Measurements from ENCODE around the gene TRAF7. TPM values are rescaled to one million over a fixed set of nuclear protein-coding genes. Genes with fewer than 3 reads are reported as not detected.

Gene TRAF7
- total and polyA plus RNA-seq, 2 donors: 22.3 to 23.9 TPM

DNA sequence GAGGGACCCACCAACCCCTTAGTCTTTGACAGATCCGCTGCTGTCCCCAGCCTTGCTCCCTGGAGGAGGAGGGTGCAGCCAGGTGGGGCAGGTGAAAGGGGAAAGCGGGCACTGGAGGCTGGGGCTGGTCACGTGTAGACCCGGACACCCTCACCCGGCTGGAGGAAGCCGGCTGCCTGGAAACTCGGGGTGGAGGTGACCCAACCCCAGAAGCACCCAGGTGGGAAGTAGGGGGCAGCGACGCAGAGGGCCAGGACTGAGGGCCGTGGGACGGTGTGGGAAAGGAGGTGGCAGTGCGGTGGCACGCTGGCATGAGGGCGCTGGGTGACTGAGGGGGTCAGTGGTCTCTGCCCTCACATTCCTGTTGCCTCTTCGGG lies 2.7 kb downstream of the TRAF7 start:
- H3K4me3 ChIP-seq (ENCODE audit: low read length in 2 of 2): no peak overlapping the region
- 97% methylated on average over 15 of the region's 15 CpGs for WGBS
- DNase-seq (ENCODE audit: low read depth in 6 of 9, low spot score in 9 of 9): no peak

DNA sequence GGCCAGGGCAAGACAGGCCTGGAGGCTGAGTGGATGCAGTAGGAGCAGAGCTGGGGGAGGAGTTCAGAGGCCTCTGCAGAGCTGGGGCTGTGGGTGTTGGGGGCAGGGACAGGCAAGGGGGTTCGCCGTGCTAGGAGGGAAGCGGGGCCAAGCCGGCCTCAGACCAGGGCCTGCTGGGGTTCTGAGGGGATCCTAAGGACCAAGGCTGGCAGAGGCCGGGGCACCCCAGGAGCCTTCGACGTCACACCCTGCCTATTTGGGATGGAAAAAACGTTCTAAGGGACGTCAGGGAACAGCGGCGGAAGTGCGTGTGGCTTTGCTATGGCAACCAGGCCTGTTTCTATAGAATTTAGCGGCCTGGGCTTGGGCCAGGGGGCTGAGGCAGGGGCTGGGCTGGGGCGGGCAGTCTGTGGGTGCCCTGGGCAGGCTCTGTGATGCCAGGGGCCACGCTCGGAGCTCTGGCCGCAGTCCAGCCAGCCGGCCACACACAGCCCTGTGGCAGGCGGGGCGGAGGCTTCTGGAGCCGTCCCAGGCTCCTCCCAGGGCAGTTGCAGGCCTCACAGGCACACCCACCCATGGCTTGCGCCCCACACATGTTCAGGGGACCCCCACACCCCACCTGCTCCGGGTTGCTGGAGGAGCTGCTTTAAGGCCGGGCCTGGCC lies 3.7 kb downstream of the TRAF7 start:
- H3K4me1 ChIP-seq (ENCODE audit: control insufficient read depth in 2 of 2, insufficient read depth in 2 of 2, low read length in 2 of 2): peaks cover 10 to 22% of the 10 kb centered on the region in 2 donors
- no peak overlapping the region for H3K27ac ChIP-seq (ENCODE audit: low read depth in 1 of 2, low read length in 1 of 2)
- 97% methylated on average over 24 of the region's 24 CpGs for WGBS
- peaks cover 9 to 18% of the 10 kb centered on the region in 2 donors for H3K36me3 ChIP-seq (ENCODE audit: control insufficient read depth in 2 of 2, insufficient read depth in 2 of 2, low read length in 1 of 2)
- no peak for DNase-seq (ENCODE audit: low read depth in 6 of 9, low spot score in 9 of 9)
- no peaks in the 10 kb centered on the region for H3K27me3 ChIP-seq (ENCODE audit: control insufficient read depth in 2 of 2, insufficient read depth in 1 of 2, low read length in 1 of 2)
- peaks cover 0 to 14% of the 10 kb centered on the region in 2 donors for H3K9me3 ChIP-seq (ENCODE audit: control insufficient read depth in 2 of 2, insufficient read depth in 1 of 2, low read length in 1 of 2)
- H3K4me3 ChIP-seq (ENCODE audit: low read length in 2 of 2): no peak overlapping the region

More for the DNA sequence above, 2.7 kb downstream of the TRAF7 start:
- peaks cover 0 to 3% of the 10 kb centered on the region in 2 donors for H3K9me3 ChIP-seq (ENCODE audit: control insufficient read depth in 2 of 2, insufficient read depth in 1 of 2, low read length in 1 of 2)
- no peak overlapping the region for H3K27ac ChIP-seq (ENCODE audit: low read depth in 1 of 2, low read length in 1 of 2)
- peaks cover 19 to 32% of the 10 kb centered on the region in 2 donors for H3K4me1 ChIP-seq (ENCODE audit: control insufficient read depth in 2 of 2, insufficient read depth in 2 of 2, low read length in 2 of 2)
- H3K36me3 ChIP-seq (ENCODE audit: control insufficient read depth in 2 of 2, insufficient read depth in 2 of 2, low read length in 1 of 2): peaks cover 12% of the 10 kb centered on the region in 2 donors
- no peaks in the 10 kb centered on the region for H3K27me3 ChIP-seq (ENCODE audit: control insufficient read depth in 2 of 2, insufficient read depth in 1 of 2, low read length in 1 of 2)

DNA sequence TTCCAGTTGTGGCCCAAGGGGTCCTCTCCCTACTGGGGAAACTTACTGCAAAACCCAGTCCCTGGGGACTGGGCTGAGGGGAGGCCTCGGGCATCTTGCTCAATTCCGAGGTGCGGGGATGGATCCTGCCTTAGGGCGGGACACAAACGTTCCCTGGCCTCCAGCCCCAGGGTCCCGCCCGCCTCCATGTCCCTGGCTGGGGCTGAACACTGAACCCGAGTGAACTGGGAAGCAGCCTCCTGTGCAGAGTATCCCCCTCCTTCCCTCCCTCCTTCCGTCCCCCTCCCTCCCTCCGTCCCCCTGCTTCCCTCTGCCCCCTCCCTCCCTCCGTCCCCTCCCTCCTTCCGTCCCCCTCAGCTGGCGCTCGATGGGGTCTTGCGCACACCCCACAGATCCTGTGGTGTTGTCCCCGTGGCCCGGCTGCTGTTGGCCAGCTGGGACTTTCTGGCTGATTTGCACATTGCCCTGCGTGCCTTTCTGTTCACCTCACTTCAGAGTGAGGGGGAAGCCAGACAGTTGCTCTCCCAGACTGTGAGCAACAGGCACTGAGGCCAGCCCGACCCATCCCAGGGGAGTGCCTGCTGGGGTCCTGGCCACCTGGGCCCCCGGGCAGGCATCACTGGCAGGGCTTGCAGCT lies 5.5 kb downstream of the TRAF7 start:
- Histone ChIP-seq H3K4me3 (ENCODE audit: low read length in 2 of 2) (no peak overlapping the region), H3K27me3 (ENCODE audit: control insufficient read depth in 2 of 2, insufficient read depth in 1 of 2, low read length in 1 of 2) (no peaks in the 10 kb centered on the region), H3K36me3 (ENCODE audit: control insufficient read depth in 2 of 2, insufficient read depth in 2 of 2, low read length in 1 of 2) (peaks cover 14 to 25% of the 10 kb centered on the region in 2 donors), H3K9me3 (ENCODE audit: control insufficient read depth in 2 of 2, insufficient read depth in 1 of 2, low read length in 1 of 2) (peaks cover 0 to 23% of the 10 kb centered on the region in 2 donors), H3K4me1 (ENCODE audit: control insufficient read depth in 2 of 2, insufficient read depth in 2 of 2, low read length in 2 of 2) (peaks cover 6 to 16% of the 10 kb centered on the region in 2 donors), H3K27ac (ENCODE audit: low read depth in 1 of 2, low read length in 1 of 2) (peak overlapping the region in 1 of 2 donors; percentile 17)
- 94% methylated on average over 20 of the region's 20 CpGs for WGBS
- no peak for DNase-seq (ENCODE audit: low read depth in 6 of 9, low spot score in 9 of 9)

DNA sequence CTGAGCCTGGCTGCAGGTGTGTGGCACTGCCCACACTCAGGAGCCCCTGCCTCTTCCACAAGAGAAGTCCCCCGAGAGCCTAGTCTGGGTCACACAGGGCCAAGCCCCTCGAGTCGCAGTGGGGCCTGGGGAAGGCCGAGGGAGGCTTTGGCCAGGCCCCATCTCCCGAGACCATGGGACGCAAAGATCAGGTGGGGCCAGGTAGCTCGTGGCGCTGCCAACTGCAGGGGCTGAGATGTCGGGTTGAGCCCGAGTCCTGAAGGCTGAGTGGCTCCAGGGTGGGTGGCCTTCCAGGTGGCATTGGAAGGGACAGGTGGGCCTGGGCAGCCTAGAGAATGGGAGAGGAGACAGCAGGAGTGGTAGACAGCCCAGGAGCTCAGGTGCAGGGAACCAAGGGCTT lies 6.3 kb downstream of the TRAF7 start:
- peaks cover 0 to 8% of the 10 kb centered on the region in 2 donors for H3K4me1 ChIP-seq (ENCODE audit: control insufficient read depth in 2 of 2, insufficient read depth in 2 of 2, low read length in 2 of 2)
- peaks cover 0 to 23% of the 10 kb centered on the region in 2 donors for H3K9me3 ChIP-seq (ENCODE audit: control insufficient read depth in 2 of 2, insufficient read depth in 1 of 2, low read length in 1 of 2)
- no peak overlapping the region for H3K4me3 ChIP-seq (ENCODE audit: low read length in 2 of 2)
- peaks cover 17 to 33% of the 10 kb centered on the region in 2 donors for H3K36me3 ChIP-seq (ENCODE audit: control insufficient read depth in 2 of 2, insufficient read depth in 2 of 2, low read length in 1 of 2)
- no peaks in the 10 kb centered on the region for H3K27me3 ChIP-seq (ENCODE audit: control insufficient read depth in 2 of 2, insufficient read depth in 1 of 2, low read length in 1 of 2)
- DNase-seq (ENCODE audit: low read depth in 6 of 9, low spot score in 9 of 9): no peak
- 99% methylated on average over 10 of the region's 10 CpGs for WGBS
- no peak overlapping the region for H3K27ac ChIP-seq (ENCODE audit: low read depth in 1 of 2, low read length in 1 of 2)

DNA sequence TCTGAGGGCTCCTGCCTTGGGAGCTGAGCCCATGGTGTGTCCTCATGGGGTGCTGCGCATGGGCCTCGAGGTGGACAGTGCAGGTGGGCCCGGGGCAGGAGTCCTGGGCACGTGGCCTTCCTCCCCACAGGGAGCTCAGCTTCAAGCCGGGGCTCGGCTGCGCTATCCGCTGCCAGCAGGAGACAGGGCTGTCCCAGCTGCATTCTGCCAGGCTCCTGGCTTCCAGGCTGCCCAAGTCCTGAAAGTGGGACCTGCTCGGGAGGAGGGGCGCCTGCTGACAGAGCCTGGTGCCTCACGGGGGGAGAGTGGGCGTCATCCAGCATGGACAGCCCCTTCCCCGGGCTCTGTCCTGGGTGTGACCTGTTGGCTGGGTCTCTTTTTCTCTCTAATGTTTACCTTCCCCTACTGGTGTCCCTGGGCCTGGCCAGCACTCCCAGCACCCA lies 7.1 kb downstream of the TRAF7 start:
- H3K36me3 ChIP-seq (ENCODE audit: control insufficient read depth in 2 of 2, insufficient read depth in 2 of 2, low read length in 1 of 2): peaks cover 25 to 41% of the 10 kb centered on the region in 2 donors
- peak overlapping the region in 1 of 2 donors; percentile 1 for H3K27ac ChIP-seq (ENCODE audit: low read depth in 1 of 2, low read length in 1 of 2)
- DNase-seq (ENCODE audit: low read depth in 6 of 9, low spot score in 9 of 9): no peak
- WGBS: 96% methylated on average over 13 of the region's 13 CpGs
- H3K9me3 ChIP-seq (ENCODE audit: control insufficient read depth in 2 of 2, insufficient read depth in 1 of 2, low read length in 1 of 2): peaks cover 0 to 23% of the 10 kb centered on the region in 2 donors
- no peak overlapping the region for H3K4me3 ChIP-seq (ENCODE audit: low read length in 2 of 2)
- H3K27me3 ChIP-seq (ENCODE audit: control insufficient read depth in 2 of 2, insufficient read depth in 1 of 2, low read length in 1 of 2): no peaks in the 10 kb centered on the region
- peaks cover 0 to 2% of the 10 kb centered on the region in 2 donors for H3K4me1 ChIP-seq (ENCODE audit: control insufficient read depth in 2 of 2, insufficient read depth in 2 of 2, low read length in 2 of 2)

DNA sequence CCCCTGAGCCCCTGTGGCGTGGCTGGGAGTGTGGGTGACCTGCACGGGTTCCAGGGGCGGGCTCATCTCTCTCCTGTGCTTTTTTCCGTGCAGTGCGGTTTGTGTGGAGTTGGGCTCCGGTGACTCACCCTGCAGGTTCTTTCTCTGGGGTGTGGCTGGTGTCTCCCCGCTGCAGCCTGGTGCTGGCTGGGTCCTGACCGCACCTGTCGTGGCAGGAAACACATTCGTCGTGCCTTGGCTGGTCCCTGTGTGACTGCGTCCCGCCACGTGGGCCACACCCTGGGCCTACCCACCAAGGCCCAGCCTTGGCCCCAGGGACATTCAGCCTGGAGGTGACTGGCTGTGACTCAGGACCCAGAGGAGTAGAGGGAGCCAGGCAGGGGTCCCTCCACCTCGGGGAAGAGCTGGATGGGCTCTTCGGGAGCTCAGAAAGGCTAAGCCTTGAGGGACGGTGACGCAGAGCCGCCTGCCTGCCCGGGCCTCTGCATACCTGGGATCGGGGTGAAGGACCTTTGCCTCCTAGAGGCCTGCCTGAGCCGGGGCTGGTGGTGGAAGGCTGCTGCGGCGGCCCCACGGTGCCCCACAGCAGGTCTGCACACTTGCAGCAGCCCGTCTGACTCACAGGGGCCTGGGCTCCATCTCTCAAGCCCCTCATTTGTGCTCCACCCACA lies 7.8 kb downstream of the TRAF7 start:
- H3K9me3 ChIP-seq (ENCODE audit: control insufficient read depth in 2 of 2, insufficient read depth in 1 of 2, low read length in 1 of 2): peaks cover 0 to 23% of the 10 kb centered on the region in 2 donors
- no peaks in the 10 kb centered on the region for H3K27me3 ChIP-seq (ENCODE audit: control insufficient read depth in 2 of 2, insufficient read depth in 1 of 2, low read length in 1 of 2)
- WGBS: 92% methylated on average over 26 of the region's 26 CpGs
- no peak for DNase-seq (ENCODE audit: low read depth in 6 of 9, low spot score in 9 of 9)
- no peak overlapping the region for H3K4me3 ChIP-seq (ENCODE audit: low read length in 2 of 2)
- peaks cover 0 to 2% of the 10 kb centered on the region in 2 donors for H3K4me1 ChIP-seq (ENCODE audit: control insufficient read depth in 2 of 2, insufficient read depth in 2 of 2, low read length in 2 of 2)
- peaks cover 28 to 42% of the 10 kb centered on the region in 2 donors for H3K36me3 ChIP-seq (ENCODE audit: control insufficient read depth in 2 of 2, insufficient read depth in 2 of 2, low read length in 1 of 2)
- H3K27ac ChIP-seq (ENCODE audit: low read depth in 1 of 2, low read length in 1 of 2): no peak overlapping the region

DNA sequence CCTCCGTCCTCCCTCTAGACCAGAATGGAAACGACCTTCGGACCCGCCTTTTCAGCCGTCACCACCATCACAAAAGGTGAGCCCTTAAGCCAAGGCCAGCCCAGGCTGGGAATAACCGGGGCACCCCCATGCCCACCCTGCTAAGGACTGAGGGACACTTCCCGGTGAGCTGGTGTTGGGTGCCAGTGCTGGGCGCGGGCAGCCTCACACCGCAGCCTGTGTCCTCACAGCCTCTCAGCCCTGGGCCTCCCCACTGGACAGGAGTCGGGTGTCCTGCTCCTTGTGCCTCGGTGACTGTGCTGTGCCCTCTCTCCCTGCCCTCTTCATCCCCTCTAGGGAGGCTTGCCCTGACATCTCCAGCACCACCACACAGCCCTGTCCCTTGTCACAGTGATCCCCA lies 10.3 kb downstream of the TRAF7 start:
- H3K4me1 ChIP-seq (ENCODE audit: control insufficient read depth in 2 of 2, insufficient read depth in 2 of 2, low read length in 2 of 2): no peaks in the 10 kb centered on the region
- 97% methylated on average over 12 of the region's 12 CpGs for WGBS
- H3K9me3 ChIP-seq (ENCODE audit: control insufficient read depth in 2 of 2, insufficient read depth in 1 of 2, low read length in 1 of 2): peaks cover 0 to 23% of the 10 kb centered on the region in 2 donors
- H3K27me3 ChIP-seq (ENCODE audit: control insufficient read depth in 2 of 2, insufficient read depth in 1 of 2, low read length in 1 of 2): no peaks in the 10 kb centered on the region
- H3K4me3 ChIP-seq (ENCODE audit: low read length in 2 of 2): no peak overlapping the region
- peaks cover 41 to 51% of the 10 kb centered on the region in 2 donors for H3K36me3 ChIP-seq (ENCODE audit: control insufficient read depth in 2 of 2, insufficient read depth in 2 of 2, low read length in 1 of 2)
- no peak for DNase-seq (ENCODE audit: low read depth in 6 of 9, low spot score in 9 of 9)
- no peak overlapping the region for H3K27ac ChIP-seq (ENCODE audit: low read depth in 1 of 2, low read length in 1 of 2)

DNA sequence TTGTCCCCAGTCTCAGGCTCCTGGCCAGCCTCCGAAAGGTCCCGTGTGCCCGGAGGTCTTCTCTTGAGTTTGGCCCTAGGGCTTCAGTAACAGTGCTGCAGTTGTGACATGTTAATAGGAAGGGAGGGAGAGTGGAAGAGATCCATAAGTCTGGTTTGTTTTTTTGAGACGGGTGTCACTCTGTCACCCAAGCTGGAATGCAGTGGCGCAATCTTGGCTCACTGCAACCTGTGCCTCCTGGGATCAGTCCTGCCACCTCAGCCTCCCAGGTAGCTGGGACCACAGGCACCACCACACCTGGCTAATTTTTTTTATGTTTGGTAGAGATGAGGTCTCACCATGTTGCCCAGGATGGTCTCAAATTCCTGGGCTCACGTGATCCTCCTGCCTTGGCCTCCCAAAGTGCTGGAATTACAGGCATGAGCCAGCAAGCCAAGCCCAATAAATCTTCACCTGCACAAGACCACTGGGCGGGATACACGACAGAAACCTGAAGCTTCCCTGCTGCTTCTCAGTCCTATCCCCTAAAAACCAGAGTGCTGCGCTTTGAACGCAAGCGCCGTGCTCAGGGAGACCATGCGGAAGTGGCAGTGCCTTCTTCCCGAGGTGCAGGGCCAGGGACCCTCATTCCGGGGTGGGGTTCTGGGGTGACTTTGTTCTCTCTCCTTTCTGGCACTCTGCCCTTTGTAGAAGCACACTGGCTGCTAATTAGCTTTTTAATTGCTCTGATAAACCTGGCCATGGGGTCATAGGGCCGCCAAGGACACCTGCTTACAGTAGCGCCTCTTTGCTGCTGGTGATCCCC lies 10.9 kb downstream of the TRAF7 start:
- H3K27me3 ChIP-seq (ENCODE audit: control insufficient read depth in 2 of 2, insufficient read depth in 1 of 2, low read length in 1 of 2): no peaks in the 10 kb centered on the region
- no peak for DNase-seq (ENCODE audit: low read depth in 6 of 9, low spot score in 9 of 9)
- no peak overlapping the region for H3K27ac ChIP-seq (ENCODE audit: low read depth in 1 of 2, low read length in 1 of 2)
- no peaks in the 10 kb centered on the region for H3K4me1 ChIP-seq (ENCODE audit: control insufficient read depth in 2 of 2, insufficient read depth in 2 of 2, low read length in 2 of 2)
- H3K4me3 ChIP-seq (ENCODE audit: low read length in 2 of 2): no peak overlapping the region
- peaks cover 44 to 56% of the 10 kb centered on the region in 2 donors for H3K36me3 ChIP-seq (ENCODE audit: control insufficient read depth in 2 of 2, insufficient read depth in 2 of 2, low read length in 1 of 2)
- 97% methylated on average over 17 of the region's 17 CpGs for WGBS
- H3K9me3 ChIP-seq (ENCODE audit: control insufficient read depth in 2 of 2, insufficient read depth in 1 of 2, low read length in 1 of 2): peaks cover 0 to 23% of the 10 kb centered on the region in 2 donors

All from thymus (tissue), 11 donors.